ENCODE data around the gene CHST14. TPM values are rescaled to one million over a fixed set of nuclear protein-coding genes. Genes with fewer than 3 reads are reported as not detected.

The CHST14 gene, protein sequence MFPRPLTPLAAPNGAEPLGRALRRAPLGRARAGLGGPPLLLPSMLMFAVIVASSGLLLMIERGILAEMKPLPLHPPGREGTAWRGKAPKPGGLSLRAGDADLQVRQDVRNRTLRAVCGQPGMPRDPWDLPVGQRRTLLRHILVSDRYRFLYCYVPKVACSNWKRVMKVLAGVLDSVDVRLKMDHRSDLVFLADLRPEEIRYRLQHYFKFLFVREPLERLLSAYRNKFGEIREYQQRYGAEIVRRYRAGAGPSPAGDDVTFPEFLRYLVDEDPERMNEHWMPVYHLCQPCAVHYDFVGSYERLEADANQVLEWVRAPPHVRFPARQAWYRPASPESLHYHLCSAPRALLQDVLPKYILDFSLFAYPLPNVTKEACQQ
- total RNA-seq: 11.7 and 19.7 TPM in 2 replicates

DNA sequence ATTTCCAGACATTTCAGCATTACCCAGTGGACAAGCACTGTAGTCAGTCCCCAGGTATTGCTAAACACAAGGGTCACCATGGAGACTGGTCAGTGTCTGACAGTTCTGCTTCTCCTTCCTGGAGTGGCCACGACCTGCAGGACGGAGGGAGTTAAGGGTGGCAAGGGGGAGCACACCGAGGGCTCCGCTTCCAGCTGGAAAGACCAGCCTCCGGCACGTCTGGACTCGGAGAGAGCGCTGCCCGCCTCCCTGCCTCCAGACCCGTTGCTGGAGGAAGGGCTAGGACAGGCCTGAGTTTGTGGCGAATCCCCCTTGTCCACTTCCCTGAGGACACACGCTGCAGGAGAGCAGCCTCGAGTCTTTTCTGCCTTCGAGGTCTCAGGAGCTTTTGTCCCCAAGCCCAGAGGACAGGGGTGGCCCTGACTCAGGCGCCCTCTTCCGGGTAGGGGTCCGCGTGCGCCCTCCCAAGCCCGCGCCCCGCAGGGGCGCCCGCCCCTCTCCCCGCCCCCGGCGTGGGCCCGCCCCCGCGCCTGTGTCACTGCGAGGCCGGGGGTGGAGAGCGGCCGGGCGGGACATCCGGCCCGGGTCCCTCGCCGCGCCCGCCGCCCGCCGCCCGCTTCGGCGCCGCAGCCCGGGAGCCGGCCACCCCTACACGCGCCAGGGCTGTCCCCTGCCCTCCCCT, at the start of gene CHST14:
TSS of gene CHST14 (plus strand) at position 562 of the 682 bp plus-strand sequence. CDS start 230 bp downstream, outside the sequence.
- peak; percentile 52 for DNase-seq

DNA sequence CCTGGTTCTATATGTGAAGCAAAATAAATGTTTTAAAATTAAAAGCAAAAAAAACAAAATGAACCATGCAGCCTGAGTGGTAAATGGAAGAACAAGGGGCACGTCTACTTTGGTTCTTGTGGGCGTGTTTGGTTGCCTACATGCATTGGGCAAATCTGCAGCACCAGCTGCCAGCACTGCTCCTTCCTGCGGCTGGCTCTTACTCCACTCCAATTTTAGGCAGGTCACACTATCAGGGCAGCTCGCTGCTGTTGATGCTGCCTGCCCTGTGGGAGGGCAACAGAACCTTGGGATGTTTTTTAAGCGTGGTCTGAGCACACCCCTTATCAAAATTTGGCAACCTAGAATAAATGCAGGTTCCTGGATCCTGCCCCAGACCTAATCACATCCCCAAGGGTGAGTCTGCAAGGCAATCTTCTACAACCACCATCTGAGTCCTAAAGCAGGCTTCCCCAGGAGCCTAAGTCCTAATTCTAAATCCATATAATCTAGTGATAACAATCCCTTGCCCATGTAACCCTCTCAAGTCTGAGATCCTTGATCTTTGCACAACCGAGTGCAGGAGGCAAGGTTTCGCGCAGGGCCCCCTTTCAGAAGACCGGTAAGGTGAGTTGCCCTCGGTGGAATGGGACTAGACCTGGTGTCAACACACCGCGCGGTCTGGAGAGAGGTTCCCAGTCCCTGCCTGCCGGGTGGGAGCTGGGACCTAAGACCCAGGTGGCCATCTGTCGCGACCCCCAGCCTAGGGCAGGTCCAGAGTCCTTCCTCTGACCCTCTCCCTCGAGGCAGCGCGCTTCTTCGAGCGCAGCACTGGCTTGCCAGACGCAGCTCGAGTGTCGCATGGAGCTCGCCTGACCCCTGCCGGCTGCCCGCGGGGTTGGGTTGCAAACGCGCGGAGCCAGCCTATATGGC, 49.3 kb upstream of the CHST14 start:
- peak; percentile 83 for DNase-seq

DNA sequence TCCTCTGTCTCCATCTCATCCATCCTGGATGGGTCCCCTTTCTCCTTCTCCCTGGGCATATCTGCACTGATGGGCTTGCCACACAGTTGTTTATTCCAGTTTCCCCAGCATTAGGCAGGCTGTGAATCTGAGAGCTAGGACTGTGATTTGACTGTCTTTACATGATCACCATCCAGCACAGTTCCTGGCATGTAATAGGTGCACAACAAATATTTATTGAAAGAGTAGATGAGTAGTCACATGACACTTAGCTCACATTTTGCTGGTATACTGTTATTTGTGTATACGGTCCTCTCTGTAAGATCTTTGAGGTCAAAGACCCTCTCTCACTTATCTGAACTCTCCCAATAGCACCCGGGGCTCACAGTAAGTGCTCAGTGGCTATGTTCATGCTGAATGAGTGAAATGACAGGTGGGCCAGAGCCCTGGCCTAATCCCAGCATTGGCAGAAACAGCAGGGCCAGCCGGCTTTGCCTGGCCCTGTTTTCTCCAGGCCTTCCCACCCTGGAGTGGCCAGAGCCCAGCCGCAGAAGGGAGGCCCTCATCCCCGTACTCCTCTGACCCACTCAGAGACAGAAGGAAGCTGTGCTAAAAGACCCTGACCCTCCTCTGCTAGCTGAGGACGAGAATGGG, 46.2 kb upstream of the CHST14 start:
- no peak for DNase-seq

DNA sequence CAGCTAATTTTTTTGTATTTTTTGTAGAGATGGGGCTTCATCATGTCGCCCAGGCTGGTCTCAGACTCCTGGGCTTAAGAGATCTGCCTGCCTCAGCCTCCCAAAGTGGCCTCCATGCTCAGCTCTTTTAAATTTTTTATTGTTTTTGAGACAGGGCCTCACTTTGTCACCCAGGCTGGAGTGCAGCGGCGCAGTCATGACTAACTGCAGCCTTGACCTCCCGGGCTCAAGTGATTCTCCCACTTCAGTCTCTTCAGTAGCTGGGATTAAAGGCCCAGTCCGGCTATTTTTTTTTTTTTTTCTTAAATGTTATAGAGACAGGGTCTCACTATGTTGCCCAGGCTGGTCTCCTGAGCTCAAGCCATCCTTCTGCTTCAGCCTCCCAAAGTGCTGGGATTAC, 45.1 kb upstream of the CHST14 start:
- no peak for DNase-seq

DNA sequence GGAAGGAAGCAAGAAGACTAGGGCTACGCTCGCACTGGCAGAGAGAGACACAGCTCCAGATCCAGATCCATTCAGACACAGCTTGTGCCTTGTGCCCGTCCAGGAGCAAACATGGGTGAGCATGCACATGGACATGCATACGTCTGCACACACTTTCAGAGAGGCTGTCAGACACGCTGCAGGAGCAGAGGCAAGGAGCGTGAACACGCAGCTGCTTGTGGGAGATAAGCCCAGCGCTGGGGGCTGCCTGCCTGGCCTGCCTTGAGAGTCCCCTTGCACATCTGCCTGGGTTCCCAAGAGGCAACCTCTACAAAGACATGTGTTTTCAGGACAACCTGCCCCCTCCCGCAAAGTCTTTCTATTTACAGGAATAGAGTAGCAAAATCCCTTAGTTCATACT, 43.6 kb upstream of the CHST14 start:
- DNase-seq: no peak

DNA sequence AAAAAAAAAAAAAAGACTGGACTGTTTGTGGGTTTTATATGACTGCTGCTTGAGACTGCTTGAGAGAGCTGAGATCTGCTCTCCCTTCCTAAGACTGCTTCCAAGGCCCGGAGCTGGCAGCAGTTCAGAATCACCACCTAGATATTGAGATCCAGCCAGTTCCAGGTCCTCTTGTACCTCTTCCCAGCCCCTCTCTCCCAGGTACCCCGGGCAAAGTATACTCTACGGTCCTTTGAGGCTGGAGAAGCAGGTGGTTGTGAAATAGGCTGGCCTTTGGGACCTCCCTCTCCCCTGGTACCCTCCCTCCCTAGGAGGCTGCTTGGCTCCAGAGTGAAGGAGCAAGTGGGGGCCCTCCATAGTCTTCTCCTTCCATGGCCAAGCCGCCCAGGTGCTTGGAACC, 42.6 kb upstream of the CHST14 start:
- DNase-seq: no peak

DNA sequence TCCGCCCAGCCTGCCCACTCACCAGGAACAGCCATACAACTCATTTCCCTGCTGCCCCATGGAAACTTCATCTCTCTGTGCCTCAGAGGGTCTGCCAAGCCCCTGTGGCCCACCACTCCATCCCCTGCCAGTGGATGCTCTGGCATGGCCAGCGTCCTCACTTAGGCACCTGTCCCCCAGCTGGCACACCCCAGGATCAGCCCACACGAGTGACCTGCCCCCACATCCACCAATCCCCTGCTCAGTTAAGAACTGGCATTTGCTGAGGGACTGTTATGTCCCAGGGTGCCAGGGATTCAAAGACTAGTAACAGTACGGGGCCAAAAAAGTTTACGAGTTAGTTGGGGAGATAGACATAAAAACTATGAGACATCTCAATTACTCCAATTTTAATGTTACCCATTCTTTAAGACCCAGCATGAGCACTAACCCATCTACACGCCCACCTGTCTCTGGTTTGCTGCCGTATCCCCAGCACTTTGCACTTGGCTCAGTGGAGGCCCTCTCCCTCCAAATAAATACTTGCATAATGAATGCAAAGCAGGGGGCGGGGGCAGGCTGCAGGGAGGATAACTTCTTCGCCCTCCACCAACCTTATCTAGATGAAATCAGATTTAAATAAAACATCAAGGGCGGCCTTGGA, 41.6 kb upstream of the CHST14 start:
- no peak for DNase-seq

DNA sequence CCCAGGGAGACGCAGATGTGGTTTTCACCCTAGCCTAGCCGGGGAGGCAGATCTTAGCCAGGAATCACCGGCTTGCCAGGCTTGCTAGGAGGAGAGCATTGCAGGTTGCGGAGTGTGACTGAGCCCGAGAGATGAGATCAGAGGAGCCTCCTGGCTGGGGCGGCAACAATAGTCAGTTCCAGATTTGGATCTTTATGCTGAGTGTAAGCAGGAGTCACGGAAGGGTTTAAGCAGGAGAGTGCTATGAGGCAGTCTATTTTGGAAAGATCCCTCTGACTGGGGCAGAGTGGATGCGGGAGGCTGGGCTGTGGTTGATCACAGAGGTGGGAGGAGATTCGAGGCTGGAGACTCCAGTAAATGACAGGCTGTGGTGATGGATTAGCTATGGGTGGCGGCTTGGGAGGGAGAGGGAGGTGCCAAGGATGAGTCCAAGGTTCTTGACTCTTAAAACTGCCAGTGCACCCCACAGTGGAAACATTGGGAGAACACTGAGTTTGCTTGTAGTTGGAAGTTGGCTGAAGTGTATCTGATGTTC, 40.4 kb upstream of the CHST14 start:
- no peak for DNase-seq

DNA sequence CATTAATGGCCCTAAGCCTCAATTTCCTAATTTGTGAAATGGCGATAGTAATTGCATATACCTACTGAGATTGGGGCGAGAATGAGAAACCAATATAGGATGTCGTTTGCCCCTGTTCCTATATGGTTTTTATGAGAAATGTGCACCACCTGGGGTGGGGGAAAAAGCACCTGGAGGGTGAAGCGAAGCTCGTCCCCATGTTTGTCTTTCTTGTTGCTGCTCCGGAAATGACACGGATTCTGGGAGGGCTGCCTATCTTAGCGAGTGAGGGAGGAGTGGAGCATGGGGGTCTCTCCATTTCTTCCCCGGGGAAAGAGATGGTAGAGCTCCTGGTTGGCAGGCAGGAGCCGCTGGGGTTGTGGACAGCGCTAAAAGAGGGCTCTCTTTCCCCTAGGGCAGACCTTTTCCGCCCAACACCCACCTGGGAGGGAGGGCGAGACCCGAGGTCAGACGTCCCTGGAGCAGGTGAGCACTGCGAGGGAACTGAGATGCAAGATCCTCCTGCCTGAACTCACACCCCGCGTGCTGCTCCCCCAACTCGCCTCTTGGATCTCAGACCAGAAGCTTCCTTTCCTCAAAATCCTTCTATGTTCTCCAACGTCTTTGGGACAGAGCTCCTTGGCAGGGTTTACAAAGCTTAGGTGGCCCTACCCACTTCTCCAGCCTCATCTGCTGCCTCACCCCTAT, 35.6 kb upstream of the CHST14 start:
- no peak for DNase-seq

DNA sequence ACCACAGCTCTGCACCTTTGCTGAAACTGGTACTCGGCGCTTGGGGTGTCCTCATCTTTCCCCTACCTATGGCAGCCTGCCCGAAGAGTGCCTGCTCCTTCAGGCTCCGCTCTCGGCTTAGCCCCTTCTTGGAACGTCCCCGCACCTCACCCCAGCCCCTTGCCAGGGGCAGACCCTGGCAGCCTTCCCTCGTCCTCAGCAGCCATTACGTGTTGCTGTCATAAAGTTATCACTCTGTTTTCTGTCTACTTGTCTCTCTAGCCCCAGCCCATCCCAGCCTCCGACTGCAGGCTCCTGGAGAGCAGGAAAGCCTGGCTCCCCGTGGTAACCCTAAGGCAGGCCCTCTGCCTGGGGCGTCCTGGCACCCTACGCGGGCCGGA, 35.1 kb upstream of the CHST14 start:
- DNase-seq: no peak

DNA sequence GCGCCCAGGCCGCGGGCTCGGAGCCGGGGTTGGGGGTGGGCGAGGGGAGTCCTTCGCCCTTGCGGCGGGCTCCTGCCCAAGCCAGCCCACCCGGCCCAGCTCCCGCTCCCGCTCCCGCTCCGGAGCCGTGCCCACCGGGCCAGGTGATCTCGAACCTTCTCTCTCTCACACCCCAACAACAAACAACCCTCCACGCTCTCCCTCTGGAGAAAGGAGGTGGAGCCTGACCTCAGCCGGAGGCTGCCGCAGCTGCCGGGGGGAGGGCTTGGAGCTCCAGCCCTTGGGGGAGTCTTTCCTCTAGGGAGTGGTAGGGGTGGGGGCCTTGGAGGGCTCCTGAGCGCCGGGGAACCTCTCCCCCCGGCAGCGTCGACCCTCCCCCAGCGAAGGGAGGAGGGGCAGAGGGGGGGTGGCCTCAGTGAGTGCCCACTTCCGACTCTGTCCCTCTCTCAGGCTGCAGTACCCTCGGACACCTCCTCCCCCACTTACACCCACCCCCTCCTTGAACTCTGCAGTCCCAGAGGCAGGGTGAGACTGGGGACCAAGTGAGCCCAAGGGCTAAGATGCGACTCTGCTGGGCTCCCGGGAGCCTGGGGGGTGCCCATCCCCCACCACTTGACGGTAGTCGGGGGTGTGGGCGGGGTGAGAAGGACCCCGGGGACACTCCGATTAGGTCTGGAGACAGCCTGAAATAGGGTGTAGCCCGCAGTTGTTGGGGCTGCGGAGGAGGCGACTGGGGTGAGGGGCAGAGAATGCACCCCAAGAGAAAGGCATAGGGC, 34.5 kb upstream of the CHST14 start:
- DNase-seq: no peak

DNA sequence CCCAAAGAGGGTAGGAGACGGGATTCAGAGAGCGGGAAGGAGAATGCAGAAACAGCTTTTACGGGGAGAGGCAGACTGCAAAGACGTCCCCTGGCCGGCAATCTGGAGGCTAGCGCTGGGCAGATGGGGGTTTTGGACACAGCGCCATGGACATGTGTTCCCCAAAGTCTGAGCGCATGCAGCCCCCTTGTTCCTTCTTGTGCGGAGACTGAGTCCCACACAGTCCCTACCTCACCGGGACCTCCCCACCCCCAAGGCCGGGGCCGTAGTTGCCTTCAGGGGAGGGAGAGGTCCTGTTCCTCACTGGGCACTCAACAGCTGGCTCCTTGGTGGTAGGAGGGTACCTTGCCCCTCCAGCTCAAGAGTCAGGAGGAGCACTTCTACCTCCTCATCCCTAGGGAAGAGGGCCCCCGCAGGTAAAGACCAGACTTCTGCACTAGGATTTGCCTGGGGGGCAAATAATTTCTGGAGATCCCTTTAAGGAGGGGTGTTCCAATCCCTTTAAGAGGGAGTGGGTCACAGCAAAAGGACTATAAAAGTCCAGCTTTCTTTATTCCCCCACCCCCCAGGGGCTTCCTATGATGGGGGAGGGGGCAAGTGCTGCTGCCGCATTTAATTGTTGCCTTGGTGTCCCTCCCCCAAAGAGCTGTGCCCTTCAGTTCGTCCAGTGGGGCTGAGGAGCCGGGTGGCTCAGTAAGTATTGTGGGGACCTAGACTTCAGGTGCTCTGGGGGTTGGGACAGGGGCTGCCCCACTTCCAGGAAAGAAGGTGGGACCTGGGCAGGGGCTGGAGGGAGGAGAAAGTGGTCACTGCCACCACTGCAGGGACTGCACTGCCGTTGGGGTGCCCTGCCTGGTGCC, 33.7 kb upstream of the CHST14 start:
- no peak for DNase-seq

DNA sequence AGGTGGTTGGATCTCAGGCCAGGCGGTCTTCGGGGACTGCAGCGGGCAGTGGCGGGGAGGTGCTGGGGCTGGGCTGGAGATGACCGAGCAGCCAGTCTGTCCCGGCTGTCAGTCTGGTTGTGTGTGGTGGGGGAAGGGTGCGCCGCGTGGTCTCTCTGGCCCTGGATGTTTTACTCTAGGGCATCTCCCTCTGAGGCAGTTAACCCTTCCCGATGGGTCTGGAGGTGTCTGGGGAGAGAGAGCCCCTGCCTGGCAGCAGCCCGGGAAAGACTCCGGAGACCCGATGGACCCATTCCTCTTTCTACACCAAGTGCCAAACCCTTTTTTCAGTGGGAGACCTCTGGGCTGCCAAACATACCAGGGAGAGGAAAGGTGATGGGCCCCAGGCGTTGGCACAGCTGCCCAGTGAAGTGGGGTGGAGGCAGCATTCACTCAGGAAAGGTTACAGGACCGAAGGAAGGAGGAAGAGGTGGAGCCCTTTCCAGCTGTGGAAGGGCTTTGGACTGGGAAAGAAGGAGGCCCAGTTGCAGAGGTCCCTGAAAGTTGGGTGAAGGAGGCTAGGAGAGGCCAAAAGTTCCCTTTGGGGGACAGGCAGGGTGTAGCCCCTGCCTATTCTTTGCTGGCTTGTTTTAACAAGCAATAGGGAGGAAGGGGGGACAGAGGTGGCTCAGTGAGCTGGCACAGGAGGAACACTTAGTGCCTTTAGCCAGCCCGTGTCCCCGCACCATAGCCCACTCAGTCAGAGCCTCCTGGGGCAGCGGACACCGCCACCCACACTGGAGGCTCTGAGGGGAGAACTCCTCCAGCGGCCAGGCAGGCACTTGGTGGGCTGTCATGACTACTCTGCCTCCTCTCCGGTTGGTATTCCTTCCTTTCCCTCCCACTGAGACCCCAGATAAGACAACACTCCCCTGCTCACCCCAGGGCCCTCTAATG, 32.8 kb upstream of the CHST14 start:
- DNase-seq: no peak

DNA sequence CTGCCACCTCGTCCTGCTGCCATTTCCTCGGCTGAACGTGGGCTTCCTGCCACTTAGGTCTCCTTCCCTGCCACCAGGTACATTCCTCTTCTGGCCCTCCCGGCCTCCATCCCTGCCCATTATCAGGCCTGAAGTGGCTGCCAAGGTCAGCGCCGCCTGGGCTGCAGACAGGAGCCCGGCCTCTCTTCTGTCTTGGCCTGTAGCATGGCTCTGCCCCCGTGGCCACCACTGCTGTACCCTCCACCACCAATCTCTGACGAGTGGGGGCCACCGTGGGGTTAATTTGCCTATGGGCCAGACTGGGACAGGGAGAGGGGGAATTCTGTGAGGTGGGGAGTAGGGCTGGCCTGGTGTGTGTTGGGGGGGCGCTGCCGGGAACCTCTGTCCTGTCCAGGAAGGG, 32.1 kb upstream of the CHST14 start:
- DNase-seq: no peak

DNA sequence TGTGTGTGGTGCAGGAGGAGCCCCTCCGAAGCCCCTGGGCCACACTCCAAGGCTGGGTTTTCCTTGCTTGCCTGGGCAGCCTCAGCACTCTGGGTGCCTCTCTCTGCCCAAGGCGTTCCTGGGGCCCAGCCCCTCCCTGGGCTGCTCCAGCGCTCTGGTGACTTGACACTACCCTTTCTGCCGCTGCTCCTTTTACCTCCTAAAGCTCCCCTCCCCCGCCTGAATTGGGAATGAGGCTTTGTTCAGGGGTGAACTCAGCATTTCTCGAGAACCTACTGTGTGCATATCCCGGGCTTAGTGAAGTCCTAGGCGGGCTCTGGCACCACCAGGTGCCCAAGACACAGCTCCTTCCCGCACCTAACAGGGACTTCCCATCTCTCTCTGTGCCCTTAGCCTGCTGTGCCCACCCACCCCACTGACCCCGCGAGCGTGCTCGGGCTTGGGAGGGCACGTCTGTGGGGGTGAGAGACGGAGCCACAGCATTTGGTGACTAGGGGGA, 31.3 kb upstream of the CHST14 start:
- no peak for DNase-seq

DNA sequence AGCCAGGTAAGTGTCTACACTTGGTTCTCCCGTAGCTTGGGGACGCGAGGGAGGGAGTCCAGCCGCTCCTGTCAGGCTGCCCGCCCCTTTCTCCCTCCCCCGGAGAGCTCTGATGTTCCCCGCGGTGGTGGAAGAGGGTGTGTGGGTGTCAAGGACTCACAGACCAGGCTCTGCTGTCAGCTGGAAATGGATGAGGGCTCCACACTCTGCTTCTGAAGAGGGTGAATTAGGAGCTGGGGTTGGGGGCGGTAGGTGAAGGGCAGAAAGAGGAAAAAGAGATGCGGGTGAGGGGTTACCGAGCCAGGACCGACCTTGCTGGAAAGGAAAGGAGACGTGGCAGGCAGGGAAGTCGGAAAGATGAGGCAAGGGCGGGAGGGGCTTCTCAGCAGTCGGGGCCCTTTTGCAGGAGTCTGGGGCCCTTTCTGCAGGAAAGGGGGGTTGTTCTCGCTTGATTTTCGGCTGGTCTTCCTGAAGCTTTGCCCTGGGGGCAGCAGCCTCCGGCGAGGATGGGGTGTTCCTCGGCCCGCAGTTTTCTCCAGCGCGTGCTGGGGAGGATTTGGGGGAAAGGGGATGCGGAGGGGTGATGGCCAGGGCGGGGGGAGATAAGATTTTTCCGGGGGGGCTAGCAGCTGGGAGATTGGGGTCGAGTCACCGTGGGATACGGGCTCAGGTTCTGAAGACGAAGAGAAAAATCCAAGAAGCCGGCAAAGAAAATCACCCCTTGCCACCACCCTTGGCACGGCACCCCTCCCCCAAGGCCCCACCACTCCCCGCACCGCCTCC, 30.6 kb upstream of the CHST14 start:
- DNase-seq: peak; percentile 30
